ENCODE results near the gene BTBD7.

DNA sequence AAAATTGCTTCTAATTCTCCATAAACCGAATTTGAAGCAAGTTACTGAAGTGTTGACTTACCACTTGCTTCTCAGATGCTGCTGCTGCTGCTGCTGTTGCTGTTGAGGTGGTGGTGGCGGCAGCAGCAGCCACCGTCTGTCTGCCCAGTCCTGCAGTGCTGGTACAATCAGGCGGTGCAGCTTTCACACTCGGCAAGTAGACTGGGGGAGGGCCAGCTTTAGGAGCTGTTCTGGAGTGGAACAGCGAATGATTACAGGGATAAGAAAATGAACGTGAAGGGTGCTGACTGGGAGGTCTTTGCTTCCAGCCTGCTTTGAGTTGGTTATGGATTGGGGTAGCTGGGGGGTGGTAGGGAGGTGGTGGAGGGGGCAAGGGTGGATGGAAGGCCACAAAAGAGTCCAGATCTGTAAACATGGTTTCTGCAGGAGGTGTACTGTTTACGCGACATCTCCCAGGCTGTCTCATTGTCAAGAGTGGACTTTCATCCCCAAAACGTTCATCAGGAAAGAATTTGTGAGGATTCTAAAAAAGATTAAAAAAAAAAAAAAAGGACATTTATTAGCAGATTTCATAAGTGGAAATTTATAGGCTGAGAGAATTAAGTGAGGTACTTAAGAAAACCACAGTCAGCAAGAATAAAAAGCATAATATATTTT is 86.9 kb downstream of the BTBD7 start:
- TF ChIP-seq POLR2AphosphoS5 (IDR thresholded peaks at IDR 0.05; ENCODE audit: low read depth, low read length) (no peak), POLR2A (IDR thresholded peaks at IDR 0.05; ENCODE audit: low read depth, low read length) (no peak), SPI1 (IDR thresholded peaks at IDR 0.05; ENCODE audit: low read depth, low read length) (no peak), TAF1 (IDR thresholded peaks at IDR 0.05; ENCODE audit: low read depth, low read length) (no peak)

Data from GM12891 (cell line).